Measurements from ENCODE around the gene DIDO1.

- TF ChIP-seq POLR2A (IDR thresholded peaks at IDR 0.05) (no peak), CTCF (IDR thresholded peaks at IDR 0.05 in 4 of 5, conservative IDR thresholded peaks at IDR 0.05 in 1 of 5) (no peak)
These were observed 88.5 kb downstream of the DIDO1 start for GRCh38 chr20:62837790-62838127.

All from gastrocnemius medialis (tissue), 4 donors.